Testis (tissue), 3 donors: ENCODE data around the gene PABPC1L. TPM values are rescaled to one million over a fixed set of nuclear protein-coding genes. Genes with fewer than 3 reads are reported as not detected.
A peak's percentile ranks its signal among the peaks of the same experiment; 100 is the strongest.

Experiments
- DNase-seq: peaks from one replicate; pipeline ENCODE4 v3.0.0-alpha.2; 2019
- H3K27ac ChIP-seq, 2 donors: fragments of 200-600 bp; sonication (generic); one replicate each; pipeline ENCODE4 v1.5.1; 2019
- H3K27me3 ChIP-seq: fragments of 200-600 bp; sonication (generic); one replicate; pipeline ENCODE4 v1.5.1; 2019
- H3K36me3 ChIP-seq: fragments of 200-600 bp; sonication (generic); one replicate; pipeline ENCODE4 v1.5.1; 2017; ENCODE audit warnings: low read depth; ENCODE audit errors: missing control alignments
- H3K4me1 ChIP-seq: fragments of 200-600 bp; sonication (generic); one replicate; pipeline ENCODE4 v1.5.1; 2019
- H3K4me3 ChIP-seq, 2 donors: fragments of 200-600 bp; sonication (generic); one replicate each; pipeline ENCODE4 v1.5.1; 2017 to 2019
- H3K9me3 ChIP-seq: fragments of 200-600 bp; sonication (generic); one replicate; pipeline ENCODE4 v1.5.1; 2017
- CTCF ChIP-seq, 3 experiments: fragments of 450-650 bp in 2 of 3; fragments of 200-600 bp in 1 of 3; sonication (generic) in 1 of 3; IDR thresholded peaks; one replicate each; pipeline ENCODE4 v1.5.1; 2016 to 2019; ENCODE audit warnings: antibody characterized with exemption in 3 of 3, mild to moderate bottlenecking in 2 of 3, moderate library complexity in 1 of 3
- POLR2A ChIP-seq: fragments of 450-650 bp; IDR thresholded peaks from one replicate; pipeline ENCODE4 v1.6.1; 2017; ENCODE audit warnings: antibody characterized with exemption, mild to moderate bottlenecking, moderate library complexity
- WGBS, 2 donors: methylation state at CpG; one replicate each; pipeline ENCODE4 v1.1.5; 2018; 5-methylcytosine and 5-hydroxymethylcytosine counted together
- intact Hi-C: fragments of 100-400 bp; cut with DNase I; formaldehyde crosslinking; loops from one replicate; pipeline ENCODE4 v1.15.1; 2023; ENCODE audit warnings: low total_unique reads
- polyA plus RNA-seq: library from polyadenylated mRNA; stranded (reverse); fragments of 350-450 nt; fragmentation: Illumina TruSeq; extraction: RNeasy Lipid Tissue Mini Kit (QIAGEN cat#74804); gene quantifications from one replicate; pipeline ENCODE4 v1.2.3, GENCODE V29; 2014; ENCODE audit warnings: low read depth, low replicate concordance; ENCODE audit not compliant: insufficient read depth
- total RNA-seq, 2 donors: library from RNA; depleted of rRNA; stranded (reverse); fragments of >200 nt; gene quantifications; one replicate each; pipeline ENCODE4 v1.2.3, GENCODE V29; 2016

PABPC1L gene
- total and polyA plus RNA-seq, 3 donors from 2014 or later, result 27.9 to 71.7 (median 59.2) TPM

DNA sequence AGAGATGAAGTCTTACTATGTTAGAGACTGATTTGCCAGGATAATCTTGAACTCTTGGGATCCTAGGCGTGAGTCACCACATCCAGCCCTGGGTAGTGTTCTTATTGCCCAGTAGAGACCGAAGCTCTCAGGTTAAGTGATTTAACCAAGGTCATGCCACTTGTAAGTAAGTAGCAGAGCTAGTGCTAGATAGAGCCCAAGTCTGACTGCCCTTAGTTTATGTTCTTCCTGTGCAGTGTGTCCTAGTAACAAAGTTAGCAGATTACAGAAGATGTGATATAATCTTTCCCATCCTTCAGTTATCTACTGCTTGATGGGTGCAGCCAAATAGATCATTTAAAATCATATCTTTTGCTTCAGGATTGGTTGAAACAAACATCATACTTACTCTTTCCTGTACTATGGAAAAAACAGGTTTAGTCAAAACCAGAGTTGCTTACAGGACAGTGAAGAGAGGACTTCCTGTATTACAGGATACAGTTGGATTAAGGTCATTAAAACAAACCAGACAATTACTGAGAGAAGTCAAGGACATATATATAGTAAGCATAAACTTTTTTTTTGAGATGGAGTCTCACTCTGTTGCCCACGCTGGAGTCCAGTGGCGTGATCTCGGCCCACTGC is 9.5 kb upstream of the PABPC1L start:
- intact Hi-C loops, result no loop called here
- TF ChIP-seq CTCF (IDR thresholded peaks at IDR 0.05), result no peak
- no peak for TF ChIP-seq POLR2A
- H3K27ac ChIP-seq, result no peak overlapping the region
- no peaks in the 10 kb centered on the region for H3K27me3 ChIP-seq
- H3K36me3 ChIP-seq, result no peaks in the 10 kb centered on the region
- no peak for DNase-seq
- H3K9me3 ChIP-seq, result no peaks in the 10 kb centered on the region
- no peak overlapping the region for H3K4me3 ChIP-seq
- H3K4me1 ChIP-seq, result no peaks in the 10 kb centered on the region
- 80 to 83% methylated on average over 5 of the region's 5 CpGs for WGBS, 2 donors

- WGBS, 2 donors, result 81 to 88% methylated on average over 2 of the region's 2 CpGs
- no peak for DNase-seq
- no peak for TF ChIP-seq POLR2A
- TF ChIP-seq CTCF (IDR thresholded peaks at IDR 0.05), result no peak
- Histone ChIP-seq H3K9me3 (no peaks in the 10 kb centered on the region), H3K36me3 (no peaks in the 10 kb centered on the region), H3K4me1 (no peaks in the 10 kb centered on the region), H3K4me3 (no peak overlapping the region), H3K27ac (no peak overlapping the region), H3K27me3 (no peaks in the 10 kb centered on the region)
- intact Hi-C loops, result no loop called here
Measured at GRCh38 chr20:44901974-44902373, 7.9 kb upstream of the PABPC1L start.

- intact Hi-C loops, result no loop called here
Measured at GRCh38 chr20:44904377-44904776, 5.5 kb upstream of the PABPC1L start.

GRCh38 chr20:44908987-44909871 is 631 bp upstream of the PABPC1L start:
- Histone ChIP-seq H3K4me3 (peak overlapping the region; percentile 57 to 72), H3K36me3 (no peaks in the 10 kb centered on the region), H3K27ac (no peak overlapping the region), H3K4me1 (peaks cover 10% of the 10 kb centered on the region), H3K9me3 (no peaks in the 10 kb centered on the region), H3K27me3 (no peaks in the 10 kb centered on the region)
- no peak for DNase-seq
- 20 to 23% methylated on average over 14 of the region's 14 CpGs for WGBS, 2 donors
- intact Hi-C loops, result no loop called here
- TF ChIP-seq POLR2A, result no peak
- no peak for TF ChIP-seq CTCF (IDR thresholded peaks at IDR 0.05)

More at GRCh38 chr20:44904377-44904776, 5.5 kb upstream of the PABPC1L start:
- Histone ChIP-seq H3K4me3 (no peak overlapping the region), H3K9me3 (no peaks in the 10 kb centered on the region), H3K27me3 (no peaks in the 10 kb centered on the region), H3K36me3 (no peaks in the 10 kb centered on the region), H3K27ac (no peak overlapping the region), H3K4me1 (peaks cover 2% of the 10 kb centered on the region)
- 77 to 90% methylated on average over 5 of the region's 5 CpGs for WGBS, 2 donors
- TF ChIP-seq POLR2A (no peak), CTCF (IDR thresholded peaks at IDR 0.05) (no peak)
- DNase-seq, result no peak
